Measurements from ENCODE around the gene CCDC78. TPM values are rescaled to one million over a fixed set of nuclear protein-coding genes. Genes with fewer than 3 reads are reported as not detected.

CCDC78 gene
- total and polyA plus RNA-seq, 2 of the 13 experiments (the other 11 are each of a cell fraction or from before 2014, with no cell fraction given), result 0.53 to 1.5 TPM

- TF ChIP-seq ZSCAN5A (CRISPR knock-in tag; IDR thresholded peaks at IDR 0.05; ENCODE audit: borderline replicate concordance) (no peak), RARA (CRISPR knock-in tag; IDR thresholded peaks at IDR 0.05) (no peak), ZNF781 (CRISPR knock-in tag; IDR thresholded peaks at IDR 0.05; ENCODE audit: borderline replicate concordance, not compliant biosample characterization) (no peak), SP140L (CRISPR knock-in tag; IDR thresholded peaks at IDR 0.05; ENCODE audit: borderline replicate concordance) (no peak), DDIT3 (CRISPR knock-in tag; IDR thresholded peaks at IDR 0.05) (no peak), RAD51 (IDR thresholded peaks at IDR 0.05; ENCODE audit: borderline replicate concordance) (no peak), GATAD2A (CRISPR knock-in tag; IDR thresholded peaks at IDR 0.05) (0 out of 2 replicates have a peak, but pooled peaks have one; percentile 12), HMGA1 (CRISPR knock-in tag; conservative IDR thresholded peaks at IDR 0.05) (no peak), RAD21 (CRISPR knock-in tag; IDR thresholded peaks at IDR 0.05) (no peak), CHCHD3 (CRISPR knock-in tag; IDR thresholded peaks at IDR 0.05) (0 out of 2 replicates have a peak, but pooled peaks have one; percentile 20), ZNF577 (CRISPR knock-in tag; IDR thresholded peaks at IDR 0.05; ENCODE audit: borderline replicate concordance, low read depth) (no peak), ZEB1 (IDR thresholded peaks at IDR 0.05; ENCODE audit: insufficient replicate concordance, low read depth) (no peak), ZC3H13 (CRISPR knock-in tag; IDR thresholded peaks at IDR 0.05) (no peak; the same call in 1 of the 2 replicates), THAP7 (CRISPR knock-in tag; IDR thresholded peaks at IDR 0.05) (no peak), ARID3A (IDR thresholded peaks at IDR 0.05; ENCODE audit: low read depth, low read length) (no peak), XBP1 (CRISPR knock-in tag; IDR thresholded peaks at IDR 0.05) (no peak), ZMAT5 (CRISPR knock-in tag; IDR thresholded peaks at IDR 0.05; ENCODE audit: borderline replicate concordance, low read depth) (no peak), NFE2L1 (CRISPR knock-in tag; IDR thresholded peaks at IDR 0.05; ENCODE audit: borderline replicate concordance) (peak; percentile 80), ZNF839 (CRISPR knock-in tag; IDR thresholded peaks at IDR 0.05; ENCODE audit: borderline replicate concordance) (0 out of 2 replicates have a peak, but pooled peaks have one; percentile 41), ZNF326 (CRISPR knock-in tag; IDR thresholded peaks at IDR 0.05; ENCODE audit: borderline replicate concordance) (no peak), ZFP36 (IDR thresholded peaks at IDR 0.05; ENCODE audit: borderline replicate concordance, low read depth, low read length, partially characterized antibody) (no peak), ZNF773 (CRISPR knock-in tag; IDR thresholded peaks at IDR 0.05; ENCODE audit: borderline replicate concordance) (no peak), PPARG (CRISPR knock-in tag; conservative IDR thresholded peaks at IDR 0.05) (no peak), LBX2 (CRISPR knock-in tag; IDR thresholded peaks at IDR 0.05; ENCODE audit: borderline replicate concordance) (peak; percentile 52; the same call in 1 of the 2 replicates), TMF1 (CRISPR knock-in tag; IDR thresholded peaks at IDR 0.05; ENCODE audit: low read depth) (no peak; the same call in 1 of the 2 replicates)
Observed at GRCh38 chr16:680967-681745, 45.1 kb downstream of the CCDC78 start (continued).
